GM12878 (cell line): ENCODE data around the gene MAB21L4. TPM values are rescaled to one million over a fixed set of nuclear protein-coding genes. Genes with fewer than 3 reads are reported as not detected.

Source experiments
- ATAC-seq: fragments of 200-7000 bp; cut with Tn5 transposase; 3 replicates; pipeline ENCODE4 v1.9.1; 2020; ENCODE audit warnings: mild to moderate bottlenecking, moderate library complexity
- BruUV-seq: library from RNA; stranded (reverse); fragments of 400-500 nt; replicated peaks from 2 replicates; lab custom pipeline; 2021; lab: Mats Ljungman, UMichigan
- CTCF ChIA-PET: fragments of 300-600 bp; sonication (Branson Sonifier 250); formaldehyde crosslinking; extraction: SDS; loops from one replicate; lab custom pipeline; 2021; ENCODE audit warnings: inconsistent platforms; lab: Yijun Ruan, JAX
- POLR2A ChIA-PET: fragments of 350-600 bp; formaldehyde crosslinking; extraction: SDS; loops from one replicate; lab custom pipeline; 2021; ENCODE audit warnings: inconsistent platforms; lab: Charles Lee
- RAD21 ChIA-PET: fragments of 300-600 bp; sonication (Branson Sonifier 250); formaldehyde crosslinking; loops from one replicate; lab custom pipeline; 2023; ENCODE audit warnings: antibody characterized with exemption; ENCODE audit not compliant: unreplicated experiment; lab: Charles Lee
- SMC1A ChIA-PET: fragments of 300-600 bp; sonication (Branson Sonifier 250); formaldehyde crosslinking; loops from one replicate; lab custom pipeline; 2023; ENCODE audit not compliant: unreplicated experiment, uncharacterized antibody; lab: Charles Lee
- DNase-seq: peaks from one replicate; pipeline ENCODE4 v3.0.0-alpha.2; 2011; ENCODE audit warnings: low read depth, low spot score
- FAIRE-seq: peaks from 3 replicates; lab custom pipeline; 2011; peaks lifted over from hg19 to GRCh38; lab: Jason Lieb, UNC
- H2AFZ ChIP-seq: 2 replicates; pipeline ENCODE4 v1.6.0; 2011; ENCODE audit warnings: low read depth, low read length, control low read depth; ENCODE audit not compliant: control insufficient read depth
- H3K27ac ChIP-seq: 2 replicates; pipeline ENCODE4 v1.5.1; 2011; ENCODE audit warnings: control low read depth; ENCODE audit not compliant: control insufficient read depth, insufficient read depth
- H3K27me3 ChIP-seq, 2 experiments: replicated peaks in 1 of 2; 2 replicates each; pipeline versions ENCODE4 v1.6.0 to v1.6.1; 2011; ENCODE audit warnings: low read length in 1 of 2; ENCODE audit not compliant: control insufficient read depth in 2 of 2, insufficient read depth in 2 of 2
- H3K36me3 ChIP-seq, 2 experiments: 2 replicates each; pipeline ENCODE4 v1.5.1; 2011; ENCODE audit warnings: low read length in 1 of 2; ENCODE audit not compliant: control insufficient read depth in 2 of 2, insufficient read depth in 2 of 2
- H3K4me1 ChIP-seq: 2 replicates; pipeline ENCODE4 v1.6.1; 2011; ENCODE audit warnings: mild to moderate bottlenecking, low read length, moderate library complexity, mixed read lengths; ENCODE audit not compliant: control insufficient read depth, insufficient read depth
- H3K4me2 ChIP-seq: 2 replicates; pipeline ENCODE4 v1.6.0; 2011; ENCODE audit warnings: control low read depth; ENCODE audit not compliant: control insufficient read depth, insufficient read depth
- H3K4me3 ChIP-seq: fragments of 200-600 bp; sonication (generic); 2 replicates; pipeline ENCODE4 v1.5.1; 2016
- H3K79me2 ChIP-seq: 2 replicates; pipeline ENCODE4 v1.6.0; 2011; ENCODE audit warnings: low read length; ENCODE audit not compliant: control insufficient read depth, insufficient read depth
- H3K9ac ChIP-seq: 2 replicates; pipeline ENCODE4 v1.8.0; 2011; ENCODE audit warnings: low read length, control low read depth, mixed read lengths; ENCODE audit not compliant: control insufficient read depth, insufficient read depth
- H3K9me3 ChIP-seq: replicated peaks from 3 replicates; pipeline ENCODE4 v1.5.1; 2011; ENCODE audit warnings: mild to moderate bottlenecking, low read length; ENCODE audit not compliant: control insufficient read depth, insufficient read depth
- H4K20me1 ChIP-seq: 2 replicates; pipeline ENCODE4 v1.6.0; 2011; ENCODE audit not compliant: control insufficient read depth, insufficient read depth
- ASH2L ChIP-seq: fragments of 300-600, 200-600 bp; sonication (generic); IDR thresholded peaks from 2 replicates; pipeline ENCODE4 v1.6.1; 2017; ENCODE audit warnings: low read depth, mild to moderate bottlenecking, borderline replicate concordance
- ATF2 ChIP-seq: IDR thresholded peaks from 2 replicates; pipeline ENCODE4 v1.6.1; 2012; ENCODE audit warnings: low read length, inconsistent platforms
- BHLHE40 ChIP-seq, 2 experiments: fragments of 450-650 bp in 1 of 2; IDR thresholded peaks; 2 replicates each; pipeline ENCODE4 v1.6.1; 2011 to 2017; ENCODE audit warnings: low read depth in 2 of 2, borderline replicate concordance in 1 of 2, improper control_type of control experiment in 1 of 2, low read length in 1 of 2, mild to moderate bottlenecking in 1 of 2
- BRCA1 ChIP-seq: IDR thresholded peaks from 2 replicates; pipeline ENCODE4 v1.6.1; 2011; ENCODE audit warnings: low read depth, low read length, improper control_type of control experiment
- CREB1 ChIP-seq: IDR thresholded peaks from 2 replicates; pipeline ENCODE4 v1.6.1; 2012; ENCODE audit warnings: low read depth, mild to moderate bottlenecking, inconsistent platforms
- CTCF ChIP-seq, 3 experiments: IDR thresholded peaks in 2 of 3; conservative IDR thresholded peaks in 1 of 3; 2 replicates each; pipeline ENCODE4 v1.5.1; 2011; ENCODE audit warnings: low read depth in 3 of 3, low read length in 3 of 3, mild to moderate bottlenecking in 3 of 3, control low read depth in 2 of 3, moderate library complexity in 2 of 3, inconsistent platforms in 1 of 3, mixed read lengths in 1 of 3; ENCODE audit not compliant: control insufficient read depth in 2 of 3, insufficient read depth in 1 of 3; ENCODE audit errors: extremely low read depth in 1 of 3
- E4F1 ChIP-seq: fragments of 450-650 bp; IDR thresholded peaks from 2 replicates; pipeline ENCODE4 v1.6.1; 2018; ENCODE audit warnings: borderline replicate concordance, mild to moderate bottlenecking; ENCODE audit not compliant: partially characterized antibody
- ETV6 ChIP-seq, 2 experiments: fragments of 450-650 bp in 1 of 2; IDR thresholded peaks in 1 of 2; conservative IDR thresholded peaks in 1 of 2; 2 replicates each; pipeline ENCODE4 v1.6.1; 2014; ENCODE audit warnings: antibody characterized with exemption in 1 of 2, borderline replicate concordance in 1 of 2, low read depth in 1 of 2, mild to moderate bottlenecking in 1 of 2, moderate library complexity in 1 of 2
- KLF5 ChIP-seq: fragments of 450-650 bp; IDR thresholded peaks from 2 replicates; pipeline ENCODE4 v1.6.1; 2014; ENCODE audit warnings: mild to moderate bottlenecking; ENCODE audit not compliant: partially characterized antibody
- NBN ChIP-seq: fragments of 450-650 bp; IDR thresholded peaks from 2 replicates; pipeline ENCODE4 v1.6.1; 2016
- NFXL1 ChIP-seq: fragments of 450-650 bp; IDR thresholded peaks from 2 replicates; pipeline ENCODE4 v1.6.1; 2017; ENCODE audit warnings: antibody characterized with exemption, mild to moderate bottlenecking, borderline replicate concordance
- PAX8 ChIP-seq: fragments of 450-650 bp; IDR thresholded peaks from 2 replicates; pipeline ENCODE4 v1.6.1; 2017; ENCODE audit warnings: mild to moderate bottlenecking, moderate library complexity
- POLR2AphosphoS2 ChIP-seq: IDR thresholded peaks from 2 replicates; pipeline ENCODE4 v1.6.1; 2011; ENCODE audit warnings: low read depth, mild to moderate bottlenecking, low read length, improper control_type of control experiment, moderate library complexity
- RAD51 ChIP-seq: fragments of 450-650 bp; IDR thresholded peaks from 2 replicates; pipeline ENCODE4 v1.6.1; 2016; ENCODE audit warnings: moderate library complexity, mild to moderate bottlenecking, inconsistent platforms
- SUZ12 ChIP-seq: fragments of 200-600 bp; sonication (generic); IDR thresholded peaks from one replicate; pipeline ENCODE4 v1.6.1; 2018; ENCODE audit warnings: antibody characterized with exemption, mild to moderate bottlenecking; ENCODE audit not compliant: unreplicated experiment
- YY1 ChIP-seq: IDR thresholded peaks from 2 replicates; pipeline ENCODE4 v1.6.1; 2011; ENCODE audit warnings: low read depth, mild to moderate bottlenecking, low read length
- ZBTB33 ChIP-seq: fragments of 450-650 bp; IDR thresholded peaks from 2 replicates; pipeline ENCODE4 v1.6.1; 2017; ENCODE audit warnings: mild to moderate bottlenecking
- ZNF622 ChIP-seq: fragments of 450-650 bp; IDR thresholded peaks from 2 replicates; pipeline ENCODE4 v1.6.1; 2017; ENCODE audit warnings: mild to moderate bottlenecking, inconsistent platforms
- WGBS: methylation state at CpG from one replicate; pipeline ENCODE4 v1.1.6; 2016; ENCODE audit warnings: low lambda C conversion rate; ENCODE audit not compliant: insufficient replicate concordance, insufficient coverage; ENCODE audit errors: missing lambda C conversion rate; 5-methylcytosine and 5-hydroxymethylcytosine counted together
- in situ Hi-C: fragments of 300-500 bp; cut with MboI; formaldehyde crosslinking; loops from 9 replicates; pipeline ENCODE4 v1.14.3; 2018; ENCODE audit warnings: mixed read lengths
- intact Hi-C: fragments of 100-400 bp; cut with micrococcal nuclease; formaldehyde crosslinking; loops from one replicate; pipeline ENCODE4 v1.14.2; 2022; ENCODE audit not compliant: unreplicated experiment
- polyA plus RNA-seq, 11 experiments: library from polyadenylated mRNA; depleted of rRNA in 4 of 11; unstranded in 6 of 11; stranded (reverse) in 5 of 11; fragments of >200 nt; fragmentation: Nextera tagmentation in 4 of 11; fragmentation: Illumina TruSeq in 1 of 11; extraction: Ambion mirVana in 4 of 11; extraction: Trizol in 1 of 11; gene quantifications; 1 replicate in 1 of 11; 2 replicates in 10 of 11; pipeline versions ENCODE4 v1.2.1 to v1.2.3, GENCODE V29; 2011 to 2016; ENCODE audit warnings: inconsistent platforms in 2 of 11, missing spikeins in 2 of 11, low read depth in 1 of 11
- total RNA-seq, 4 experiments: library from RNA; depleted of rRNA in 3 of 4; stranded (reverse); fragments of >200 nt in 3 of 4; fragmentation: Illumina TruSeq in 1 of 4; extraction: Trizol in 1 of 4; gene quantifications; 2 replicates each; pipeline versions ENCODE4 v1.2.1 to v1.2.3, GENCODE V29; 2013 to 2021

Gene MAB21L4
- total and polyA plus RNA-seq, 10 of the 15 experiments (the other 5 are each of a cell fraction or from before 2014, with no cell fraction given), result 0.03 TPM; not detected in 9

GRCh38 chr2:240916571-240917008 lies 20.6 kb upstream of the MAB21L4 start:
- H3K4me3 ChIP-seq, result no peak overlapping the region
- WGBS, result 9% methylated on average over 24 of the region's 24 CpGs
- no peaks in the 10 kb centered on the region for H3K36me3 ChIP-seq
- no TSS peak for BruUV-seq
- in situ Hi-C loops, result no loop called here
- ChIA-PET RAD21 (no interaction called here), SMC1A (no interaction called here), POLR2A (no interaction called here), CTCF (no interaction called here)
- no peaks in the 10 kb centered on the region for H4K20me1 ChIP-seq
- FAIRE-seq (no peak), ATAC-seq (no peak), DNase-seq (no peak)
- H3K9ac ChIP-seq, result no peak overlapping the region
- H3K9me3 ChIP-seq, result no peaks in the 10 kb centered on the region
- H3K79me2 ChIP-seq, result no peaks in the 10 kb centered on the region
- H3K4me2 ChIP-seq, result no peak overlapping the region
- no peak overlapping the region for H2AFZ ChIP-seq
- intact Hi-C loops, result no loop called here
- no peak overlapping the region for H3K27ac ChIP-seq
- no peaks in the 10 kb centered on the region for H3K4me1 ChIP-seq
- H3K27me3 ChIP-seq, result peaks cover 0 to 3% of the 10 kb centered on the region in 2 experiments
- no peak for TF ChIP-seq CREB1
- TF ChIP-seq KLF5, result no peak
- no peak for TF ChIP-seq ASH2L
- no peak for TF ChIP-seq BHLHE40 (IDR thresholded peaks at IDR 0.05; ENCODE audit: borderline replicate concordance in 1 of 2, low read depth in 2 of 2, low read length in 1 of 2)
- no peak for TF ChIP-seq RAD51
- TF ChIP-seq NFXL1, result no peak
- TF ChIP-seq YY1, result no peak
- TF ChIP-seq ZNF622, result no peak
- TF ChIP-seq ATF2, result no peak
- no peak for TF ChIP-seq NBN
- TF ChIP-seq SUZ12, result no peak
- TF ChIP-seq BRCA1, result no peak
- no peak for TF ChIP-seq POLR2AphosphoS2
- no peak for TF ChIP-seq PAX8
- TF ChIP-seq ZBTB33, result no peak
- no peak for TF ChIP-seq ETV6 (conservative IDR thresholded peaks at IDR 0.05 in 1 of 2, IDR thresholded peaks at IDR 0.05 in 1 of 2; ENCODE audit: borderline replicate concordance in 1 of 2, low read depth in 1 of 2)
- no peak for TF ChIP-seq CTCF (IDR thresholded peaks at IDR 0.05 in 2 of 3, conservative IDR thresholded peaks at IDR 0.05 in 1 of 3; ENCODE audit: control insufficient read depth in 2 of 3, extremely low read depth in 1 of 3, insufficient read depth in 1 of 3, low read depth in 3 of 3, low read length in 3 of 3)
- no peak for TF ChIP-seq E4F1
